Neural cell (in vitro differentiated cells): Measurements from ENCODE around the gene MAP7D1. TPM values are rescaled to one million over a fixed set of nuclear protein-coding genes. Genes with fewer than 3 reads are reported as not detected.

ENCODE experiments used
- H2AFZ ChIP-seq: fragments of 200-600, 300-800 bp; sonication (generic), shearing (Covaris generic); 2 replicates; pipeline ENCODE4 v1.6.0; 2014; ENCODE audit warnings: low read depth, mild to moderate bottlenecking, antibody characterized with exemption, low read length, moderate library complexity
- H3F3A ChIP-seq: fragments of 200-600 bp; shearing (Covaris generic); 2 replicates; pipeline ENCODE4 v1.6.1; 2016; ENCODE audit warnings: mild to moderate bottlenecking, moderate library complexity, mixed read lengths, antibody characterized with exemption, low read length; ENCODE audit not compliant: insufficient read depth, poor library complexity, severe bottlenecking
- H3K27ac ChIP-seq: fragments of 200-600, 300-800 bp; sonication (generic), shearing (Covaris generic); 2 replicates; pipeline ENCODE4 v1.5.1; 2014; ENCODE audit warnings: mild to moderate bottlenecking, low read length, moderate library complexity
- H3K27me3 ChIP-seq: fragments of 300-800, 200-600 bp; sonication (generic), shearing (Covaris generic); 2 replicates; pipeline ENCODE4 v1.6.0; 2014; ENCODE audit warnings: mild to moderate bottlenecking, low read depth, low read length, moderate library complexity; ENCODE audit not compliant: insufficient read depth
- H3K36me3 ChIP-seq: fragments of 300-800, 200-600 bp; sonication (generic), shearing (Covaris generic); 2 replicates; pipeline ENCODE4 v1.5.1; 2014; ENCODE audit warnings: mild to moderate bottlenecking, antibody characterized with exemption, low read length, moderate library complexity; ENCODE audit not compliant: insufficient read depth
- H3K4me2 ChIP-seq: fragments of 300-800, 200-600 bp; sonication (generic), shearing (Covaris generic); 2 replicates; pipeline ENCODE4 v1.6.0; 2014; ENCODE audit warnings: mild to moderate bottlenecking, low read length
- H3K4me3 ChIP-seq: fragments of 300-800, 200-600 bp; sonication (generic), shearing (Covaris generic); 2 replicates; pipeline ENCODE4 v1.5.1; 2014; ENCODE audit warnings: mild to moderate bottlenecking, low read length, moderate library complexity
- H3K79me2 ChIP-seq: fragments of 200-600 bp; shearing (Covaris generic); replicated peaks from 2 replicates; pipeline ENCODE4 v1.6.0; 2014; ENCODE audit warnings: mild to moderate bottlenecking, low read length, moderate library complexity; ENCODE audit not compliant: insufficient read depth
- H3K9ac ChIP-seq: fragments of 300-800, 200-600 bp; sonication (generic), shearing (Covaris generic); 2 replicates; pipeline ENCODE4 v1.6.1; 2016; ENCODE audit warnings: mild to moderate bottlenecking, low read length, mixed read lengths
- H3K9me2 ChIP-seq: fragments of 200-600 bp; shearing (Covaris generic); 2 replicates; pipeline ENCODE4 v1.6.1; 2016; ENCODE audit warnings: mild to moderate bottlenecking, low read length, mixed read lengths; ENCODE audit not compliant: insufficient read depth
- H3K9me3 ChIP-seq: fragments of 200-600, 300-800 bp; sonication (generic), shearing (Covaris generic); 2 replicates; pipeline ENCODE4 v1.6.1; 2016; ENCODE audit warnings: mild to moderate bottlenecking, mixed run types, low read length, moderate library complexity, mixed read lengths
- H4K20me1 ChIP-seq: fragments of 200-600 bp; shearing (Covaris generic); 2 replicates; pipeline ENCODE4 v1.6.1; 2016; ENCODE audit warnings: mild to moderate bottlenecking, mixed run types; ENCODE audit not compliant: insufficient read depth
- EP300 ChIP-seq: fragments of 450-650 bp; conservative IDR thresholded peaks from 2 replicates; pipeline ENCODE4 v1.6.1; 2014; ENCODE audit warnings: antibody characterized with exemption, mild to moderate bottlenecking, moderate library complexity; ENCODE audit not compliant: poor library complexity, severe bottlenecking
- EZH2 ChIP-seq: fragments of 200-600, 300-800 bp; shearing (Covaris generic), sonication (generic); IDR thresholded peaks from 2 replicates; pipeline ENCODE4 v1.6.1; 2014; ENCODE audit warnings: antibody characterized with exemption, low read length, borderline replicate concordance, mild to moderate bottlenecking; ENCODE audit not compliant: insufficient read depth, poor library complexity, severe bottlenecking
- MXI1 ChIP-seq: fragments of 450-650 bp; conservative IDR thresholded peaks from 2 replicates; pipeline ENCODE4 v1.6.1; 2014; ENCODE audit warnings: antibody characterized with exemption, mild to moderate bottlenecking; ENCODE audit not compliant: poor library complexity, severe bottlenecking
- POLR2AphosphoS5 ChIP-seq: IDR thresholded peaks from 2 replicates; pipeline ENCODE4 v1.6.1; 2012
- RAD21 ChIP-seq: fragments of 450-650 bp; conservative IDR thresholded peaks from 2 replicates; pipeline ENCODE4 v1.6.1; 2014; ENCODE audit warnings: antibody characterized with exemption, mild to moderate bottlenecking, moderate library complexity
- SMC3 ChIP-seq: fragments of 450-650 bp; conservative IDR thresholded peaks from 2 replicates; pipeline ENCODE4 v1.6.1; 2014; ENCODE audit warnings: antibody characterized with exemption, mild to moderate bottlenecking, moderate library complexity; ENCODE audit not compliant: poor library complexity
- TAF1 ChIP-seq: IDR thresholded peaks from 2 replicates; pipeline ENCODE4 v1.6.1; 2012; ENCODE audit warnings: low read depth
- polyA plus RNA-seq: library from polyadenylated mRNA; depleted of rRNA; stranded (reverse); fragments of >200 nt; gene quantifications from 2 replicates; pipeline ENCODE4 v1.2.3, GENCODE V29; 2014
- TF ChIP-seq, protein P1 (sequence below): IDR thresholded peaks from 2 replicates; pipeline ENCODE4 v1.6.1; 2012; ENCODE audit warnings: borderline replicate concordance
- TF ChIP-seq, protein P2 (sequence below): fragments of 450-650 bp; IDR thresholded peaks from 2 replicates; pipeline ENCODE4 v1.5.1; 2014; ENCODE audit warnings: antibody characterized with exemption, mild to moderate bottlenecking, moderate library complexity; ENCODE audit not compliant: poor library complexity, severe bottlenecking

MAP7D1 gene
- polyA plus RNA-seq, 1 donor from 2014 or later: 142 TPM

DNA sequence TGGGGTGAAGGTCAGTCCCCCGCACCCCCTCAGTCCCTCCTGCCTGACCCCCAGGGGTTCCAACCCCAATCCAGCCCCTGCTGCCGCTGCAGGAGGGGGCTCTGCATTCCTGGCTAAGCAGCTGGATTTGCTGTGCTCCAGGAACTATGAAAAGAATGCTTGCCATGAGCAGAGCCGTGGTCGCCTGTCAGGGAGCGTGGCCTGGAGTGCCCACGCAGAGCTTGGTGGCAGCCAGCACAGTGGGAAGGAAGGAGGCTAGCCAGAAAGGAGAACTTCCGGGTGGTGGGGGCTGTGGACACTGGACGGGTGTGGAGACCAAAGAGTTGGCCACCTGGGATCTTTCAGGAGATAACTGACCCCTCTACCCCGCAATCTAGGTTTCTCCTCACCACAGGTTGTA is 36.5 kb upstream of the MAP7D1 start:
- no peaks in the 10 kb centered on the region for H3K79me2 ChIP-seq
- no peaks in the 10 kb centered on the region for H3K36me3 ChIP-seq
- no peak overlapping the region for H3K27ac ChIP-seq
- no peak overlapping the region for H3K4me2 ChIP-seq
- H3K9ac ChIP-seq: no peak overlapping the region
- TF ChIP-seq RAD21 (no peak), TAF1 (no peak), EP300 (no peak), EZH2 (no peak), MXI1 (no peak), SMC3 (no peak), POLR2AphosphoS5 (no peak)
- TF ChIP-seq, protein P1, sequence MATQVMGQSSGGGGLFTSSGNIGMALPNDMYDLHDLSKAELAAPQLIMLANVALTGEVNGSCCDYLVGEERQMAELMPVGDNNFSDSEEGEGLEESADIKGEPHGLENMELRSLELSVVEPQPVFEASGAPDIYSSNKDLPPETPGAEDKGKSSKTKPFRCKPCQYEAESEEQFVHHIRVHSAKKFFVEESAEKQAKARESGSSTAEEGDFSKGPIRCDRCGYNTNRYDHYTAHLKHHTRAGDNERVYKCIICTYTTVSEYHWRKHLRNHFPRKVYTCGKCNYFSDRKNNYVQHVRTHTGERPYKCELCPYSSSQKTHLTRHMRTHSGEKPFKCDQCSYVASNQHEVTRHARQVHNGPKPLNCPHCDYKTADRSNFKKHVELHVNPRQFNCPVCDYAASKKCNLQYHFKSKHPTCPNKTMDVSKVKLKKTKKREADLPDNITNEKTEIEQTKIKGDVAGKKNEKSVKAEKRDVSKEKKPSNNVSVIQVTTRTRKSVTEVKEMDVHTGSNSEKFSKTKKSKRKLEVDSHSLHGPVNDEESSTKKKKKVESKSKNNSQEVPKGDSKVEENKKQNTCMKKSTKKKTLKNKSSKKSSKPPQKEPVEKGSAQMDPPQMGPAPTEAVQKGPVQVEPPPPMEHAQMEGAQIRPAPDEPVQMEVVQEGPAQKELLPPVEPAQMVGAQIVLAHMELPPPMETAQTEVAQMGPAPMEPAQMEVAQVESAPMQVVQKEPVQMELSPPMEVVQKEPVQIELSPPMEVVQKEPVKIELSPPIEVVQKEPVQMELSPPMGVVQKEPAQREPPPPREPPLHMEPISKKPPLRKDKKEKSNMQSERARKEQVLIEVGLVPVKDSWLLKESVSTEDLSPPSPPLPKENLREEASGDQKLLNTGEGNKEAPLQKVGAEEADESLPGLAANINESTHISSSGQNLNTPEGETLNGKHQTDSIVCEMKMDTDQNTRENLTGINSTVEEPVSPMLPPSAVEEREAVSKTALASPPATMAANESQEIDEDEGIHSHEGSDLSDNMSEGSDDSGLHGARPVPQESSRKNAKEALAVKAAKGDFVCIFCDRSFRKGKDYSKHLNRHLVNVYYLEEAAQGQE: no peak
- TF ChIP-seq, protein P2, sequence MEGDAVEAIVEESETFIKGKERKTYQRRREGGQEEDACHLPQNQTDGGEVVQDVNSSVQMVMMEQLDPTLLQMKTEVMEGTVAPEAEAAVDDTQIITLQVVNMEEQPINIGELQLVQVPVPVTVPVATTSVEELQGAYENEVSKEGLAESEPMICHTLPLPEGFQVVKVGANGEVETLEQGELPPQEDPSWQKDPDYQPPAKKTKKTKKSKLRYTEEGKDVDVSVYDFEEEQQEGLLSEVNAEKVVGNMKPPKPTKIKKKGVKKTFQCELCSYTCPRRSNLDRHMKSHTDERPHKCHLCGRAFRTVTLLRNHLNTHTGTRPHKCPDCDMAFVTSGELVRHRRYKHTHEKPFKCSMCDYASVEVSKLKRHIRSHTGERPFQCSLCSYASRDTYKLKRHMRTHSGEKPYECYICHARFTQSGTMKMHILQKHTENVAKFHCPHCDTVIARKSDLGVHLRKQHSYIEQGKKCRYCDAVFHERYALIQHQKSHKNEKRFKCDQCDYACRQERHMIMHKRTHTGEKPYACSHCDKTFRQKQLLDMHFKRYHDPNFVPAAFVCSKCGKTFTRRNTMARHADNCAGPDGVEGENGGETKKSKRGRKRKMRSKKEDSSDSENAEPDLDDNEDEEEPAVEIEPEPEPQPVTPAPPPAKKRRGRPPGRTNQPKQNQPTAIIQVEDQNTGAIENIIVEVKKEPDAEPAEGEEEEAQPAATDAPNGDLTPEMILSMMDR: no peak
- no peaks in the 10 kb centered on the region for H4K20me1 ChIP-seq
- no peaks in the 10 kb centered on the region for H3F3A ChIP-seq
- H3K27me3 ChIP-seq: peaks cover 23% of the 10 kb centered on the region
- no peak overlapping the region for H3K4me3 ChIP-seq
- no peaks in the 10 kb centered on the region for H3K9me3 ChIP-seq
- no peaks in the 10 kb centered on the region for H3K9me2 ChIP-seq
- H2AFZ ChIP-seq: no peak overlapping the region

DNA sequence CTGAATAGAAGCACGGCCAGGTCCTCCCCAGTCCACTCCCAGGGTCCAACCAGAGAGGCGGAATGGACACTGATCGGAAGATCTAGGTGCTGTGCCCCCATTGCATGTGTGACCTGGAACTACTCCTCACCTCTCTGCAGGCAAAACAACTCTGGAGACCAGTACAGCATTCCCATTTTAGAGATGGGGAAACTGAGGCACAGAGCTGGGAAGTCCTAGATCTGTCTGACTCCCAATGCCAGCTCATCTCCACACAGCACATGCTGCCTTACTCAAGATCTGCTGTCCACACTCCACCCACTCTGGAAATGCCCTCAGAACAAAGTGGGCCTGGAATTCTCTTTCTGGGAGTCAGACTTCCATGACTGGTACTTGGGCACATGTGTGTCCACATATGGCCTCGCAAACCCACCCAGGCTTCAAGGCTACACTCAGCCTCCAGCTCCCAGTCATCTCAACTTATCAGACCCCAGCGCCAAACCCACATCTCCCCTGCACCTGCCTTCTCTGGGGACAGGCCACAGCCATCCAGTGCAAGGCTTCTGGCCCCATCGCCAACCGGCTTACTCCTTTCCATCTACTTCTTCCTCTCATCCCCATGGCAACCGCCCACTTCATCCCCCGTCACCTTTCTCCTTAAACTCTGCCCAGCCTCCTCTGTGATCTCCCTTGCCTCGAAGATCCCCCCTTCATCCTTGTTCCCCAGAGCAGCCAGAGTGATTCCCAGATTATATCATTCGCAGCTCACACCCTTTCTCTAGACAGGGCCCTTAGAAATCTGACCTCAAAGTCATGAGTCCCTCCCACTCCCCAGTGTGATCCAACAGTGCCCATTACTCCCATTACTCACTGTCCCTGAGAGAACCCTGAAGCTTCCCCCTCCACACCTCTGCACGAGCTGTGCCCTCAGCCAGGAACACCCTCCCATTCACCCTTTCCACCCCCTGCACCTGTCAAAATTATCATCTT is 33.6 kb upstream of the MAP7D1 start:
- Histone ChIP-seq H3K36me3 (no peaks in the 10 kb centered on the region), H3K79me2 (no peaks in the 10 kb centered on the region), H3K4me3 (no peak overlapping the region), H3K4me2 (no peak overlapping the region), H2AFZ (no peak overlapping the region), H3K9me2 (no peaks in the 10 kb centered on the region), H3K9me3 (no peaks in the 10 kb centered on the region), H3K27me3 (peaks cover 45% of the 10 kb centered on the region), H3K27ac (no peak overlapping the region), H4K20me1 (no peaks in the 10 kb centered on the region), H3F3A (no peaks in the 10 kb centered on the region), H3K9ac (no peak overlapping the region)
- TF ChIP-seq SMC3 (no peak), EP300 (no peak), POLR2AphosphoS5 (no peak), RAD21 (no peak), MXI1 (no peak), EZH2 (no peak), TAF1 (no peak)
- TF ChIP-seq, protein P1: no peak
- TF ChIP-seq, protein P2: no peak
